Measurements from ENCODE around the gene NEGR1. TPM values are rescaled to one million over a fixed set of nuclear protein-coding genes. Genes with fewer than 3 reads are reported as not detected.

Gene NEGR1
- total RNA-seq, 1 donor from 2014 or later = 7.6 TPM

DNA sequence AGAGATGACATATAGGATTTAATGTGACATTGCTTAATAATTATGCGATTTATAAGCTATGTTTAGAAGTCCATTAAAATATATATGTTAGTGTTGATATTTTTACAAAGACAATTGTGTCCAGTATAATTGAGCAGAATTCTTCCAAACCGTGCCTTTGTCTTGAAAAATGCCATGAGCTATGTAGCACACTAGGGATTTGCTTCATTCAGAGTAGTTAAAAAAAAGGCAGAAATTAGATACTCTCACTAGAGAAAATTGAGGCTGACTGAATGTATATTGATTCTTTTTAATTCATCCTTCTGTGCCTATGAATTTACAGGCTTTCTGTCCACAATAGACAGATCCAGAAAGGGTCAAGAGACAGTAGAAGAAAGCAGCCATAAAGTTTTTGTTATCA is 429.0 kb downstream of the NEGR1 start:
- Mint-ChIP-seq H3K4me3 (ENCODE audit: unreplicated experiment) (no peak overlapping the region), H3K36me3 (ENCODE audit: unreplicated experiment) (no peaks in the 10 kb centered on the region), H3K27me3 (ENCODE audit: unreplicated experiment) (no peaks in the 10 kb centered on the region), H3K27ac (ENCODE audit: unreplicated experiment) (no peak overlapping the region), H3K4me1 (ENCODE audit: unreplicated experiment) (peaks cover 21% of the 10 kb centered on the region), H3K9me3 (ENCODE audit: unreplicated experiment) (no peaks in the 10 kb centered on the region)
- TF ChIP-seq, protein P1, sequence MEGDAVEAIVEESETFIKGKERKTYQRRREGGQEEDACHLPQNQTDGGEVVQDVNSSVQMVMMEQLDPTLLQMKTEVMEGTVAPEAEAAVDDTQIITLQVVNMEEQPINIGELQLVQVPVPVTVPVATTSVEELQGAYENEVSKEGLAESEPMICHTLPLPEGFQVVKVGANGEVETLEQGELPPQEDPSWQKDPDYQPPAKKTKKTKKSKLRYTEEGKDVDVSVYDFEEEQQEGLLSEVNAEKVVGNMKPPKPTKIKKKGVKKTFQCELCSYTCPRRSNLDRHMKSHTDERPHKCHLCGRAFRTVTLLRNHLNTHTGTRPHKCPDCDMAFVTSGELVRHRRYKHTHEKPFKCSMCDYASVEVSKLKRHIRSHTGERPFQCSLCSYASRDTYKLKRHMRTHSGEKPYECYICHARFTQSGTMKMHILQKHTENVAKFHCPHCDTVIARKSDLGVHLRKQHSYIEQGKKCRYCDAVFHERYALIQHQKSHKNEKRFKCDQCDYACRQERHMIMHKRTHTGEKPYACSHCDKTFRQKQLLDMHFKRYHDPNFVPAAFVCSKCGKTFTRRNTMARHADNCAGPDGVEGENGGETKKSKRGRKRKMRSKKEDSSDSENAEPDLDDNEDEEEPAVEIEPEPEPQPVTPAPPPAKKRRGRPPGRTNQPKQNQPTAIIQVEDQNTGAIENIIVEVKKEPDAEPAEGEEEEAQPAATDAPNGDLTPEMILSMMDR (IDR thresholded peaks at IDR 0.05) = no peak
- DNase-seq (ENCODE audit: extremely low spot score, unreplicated experiment) = no peak

GRCh38 chr1:71850936-71851335 is 431.4 kb downstream of the NEGR1 start:
- DNase-seq (ENCODE audit: extremely low spot score, unreplicated experiment) = no peak
- Mint-ChIP-seq H3K9me3 (ENCODE audit: unreplicated experiment) (no peaks in the 10 kb centered on the region), H3K4me3 (ENCODE audit: unreplicated experiment) (no peak overlapping the region), H3K4me1 (ENCODE audit: unreplicated experiment) (peaks cover 9% of the 10 kb centered on the region), H3K27ac (ENCODE audit: unreplicated experiment) (no peak overlapping the region), H3K27me3 (ENCODE audit: unreplicated experiment) (no peaks in the 10 kb centered on the region), H3K36me3 (ENCODE audit: unreplicated experiment) (no peaks in the 10 kb centered on the region)
- TF ChIP-seq, protein P1 (IDR thresholded peaks at IDR 0.05) = no peak

GRCh38 chr1:71850515-71850914 is 431.8 kb downstream of the NEGR1 start:
- TF ChIP-seq, protein P1 (IDR thresholded peaks at IDR 0.05) = no peak
- H3K27me3 Mint-ChIP-seq (ENCODE audit: unreplicated experiment) = no peaks in the 10 kb centered on the region
- peaks cover 9% of the 10 kb centered on the region for H3K4me1 Mint-ChIP-seq (ENCODE audit: unreplicated experiment)
- DNase-seq (ENCODE audit: extremely low spot score, unreplicated experiment) = no peak
- no peak overlapping the region for H3K4me3 Mint-ChIP-seq (ENCODE audit: unreplicated experiment)
- no peaks in the 10 kb centered on the region for H3K36me3 Mint-ChIP-seq (ENCODE audit: unreplicated experiment)
- no peaks in the 10 kb centered on the region for H3K9me3 Mint-ChIP-seq (ENCODE audit: unreplicated experiment)
- no peak overlapping the region for H3K27ac Mint-ChIP-seq (ENCODE audit: unreplicated experiment)

DNA sequence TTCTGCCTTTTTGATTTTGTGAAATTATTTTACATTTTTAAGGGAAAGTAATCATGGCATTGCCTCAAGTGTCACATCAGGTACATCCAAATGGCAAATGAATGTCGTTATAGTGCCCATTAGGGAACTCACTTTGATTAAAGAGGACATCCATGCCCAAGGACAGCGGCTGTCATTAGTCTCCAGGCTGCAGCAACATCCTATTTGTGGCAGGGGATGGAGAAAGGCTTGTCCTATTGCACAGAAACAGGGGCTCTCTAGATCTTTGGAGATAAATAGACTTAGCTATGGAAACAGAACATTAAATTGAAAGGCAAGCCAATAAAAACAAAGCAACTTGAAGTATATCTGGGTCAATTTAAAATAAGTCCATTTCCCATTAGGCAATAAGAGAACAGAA is 439.3 kb downstream of the NEGR1 start:
- H3K4me3 Mint-ChIP-seq (ENCODE audit: unreplicated experiment) = no peak overlapping the region
- DNase-seq (ENCODE audit: extremely low spot score, unreplicated experiment) = no peak
- no peak overlapping the region for H3K27ac Mint-ChIP-seq (ENCODE audit: unreplicated experiment)
- TF ChIP-seq, protein P1 (IDR thresholded peaks at IDR 0.05) = no peak
- H3K9me3 Mint-ChIP-seq (ENCODE audit: unreplicated experiment) = no peaks in the 10 kb centered on the region
- peaks cover 2% of the 10 kb centered on the region for H3K4me1 Mint-ChIP-seq (ENCODE audit: unreplicated experiment)
- H3K27me3 Mint-ChIP-seq (ENCODE audit: unreplicated experiment) = no peaks in the 10 kb centered on the region
- no peaks in the 10 kb centered on the region for H3K36me3 Mint-ChIP-seq (ENCODE audit: unreplicated experiment)

DNA sequence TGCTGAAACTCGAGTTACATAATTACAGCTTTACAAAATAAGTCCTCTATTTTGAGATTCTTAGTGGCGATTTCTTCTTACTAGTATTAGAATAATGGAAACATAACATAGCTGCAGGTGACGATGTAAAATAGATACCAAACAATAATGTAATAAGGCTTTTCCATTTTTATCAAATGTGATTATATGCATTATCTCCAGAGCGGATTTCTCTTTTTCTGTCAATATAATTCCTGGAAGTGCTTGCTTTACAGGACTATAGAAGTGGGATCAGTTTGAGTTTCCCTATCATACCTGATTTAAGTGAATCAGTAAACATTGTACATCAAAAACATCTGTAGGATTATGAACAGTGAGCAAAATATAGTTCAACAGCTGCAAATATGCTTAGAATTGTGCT is 442.5 kb downstream of the NEGR1 start:
- Mint-ChIP-seq H3K27me3 (ENCODE audit: unreplicated experiment) (no peaks in the 10 kb centered on the region), H3K9me3 (ENCODE audit: unreplicated experiment) (no peaks in the 10 kb centered on the region), H3K4me3 (ENCODE audit: unreplicated experiment) (no peak overlapping the region), H3K27ac (ENCODE audit: unreplicated experiment) (no peak overlapping the region), H3K4me1 (ENCODE audit: unreplicated experiment) (peaks cover under 1% of the 10 kb centered on the region), H3K36me3 (ENCODE audit: unreplicated experiment) (no peaks in the 10 kb centered on the region)
- DNase-seq (ENCODE audit: extremely low spot score, unreplicated experiment) = no peak
- TF ChIP-seq, protein P1 (IDR thresholded peaks at IDR 0.05) = no peak
